SU-DHL-6 (cell line): ENCODE data around the gene ZBTB47.

Experiments
- EZH2phosphoT487 ChIP-seq: fragments of 200-600 bp; sonication (generic), shearing (Covaris generic); conservative IDR thresholded peaks from 2 replicates; pipeline ENCODE4 v1.6.1; 2018; ENCODE audit warnings: mild to moderate bottlenecking, antibody characterized with exemption, low read length, moderate library complexity, mixed read lengths
- TF ChIP-seq, protein P1 (sequence below): fragments of 200-600 bp; sonication (generic); IDR thresholded peaks from one replicate; pipeline ENCODE4 v1.5.1; 2017; ENCODE audit warnings: antibody characterized with exemption, mild to moderate bottlenecking, low read length, moderate library complexity; ENCODE audit not compliant: insufficient read depth, poor library complexity, severe bottlenecking

- TF ChIP-seq, protein P1, sequence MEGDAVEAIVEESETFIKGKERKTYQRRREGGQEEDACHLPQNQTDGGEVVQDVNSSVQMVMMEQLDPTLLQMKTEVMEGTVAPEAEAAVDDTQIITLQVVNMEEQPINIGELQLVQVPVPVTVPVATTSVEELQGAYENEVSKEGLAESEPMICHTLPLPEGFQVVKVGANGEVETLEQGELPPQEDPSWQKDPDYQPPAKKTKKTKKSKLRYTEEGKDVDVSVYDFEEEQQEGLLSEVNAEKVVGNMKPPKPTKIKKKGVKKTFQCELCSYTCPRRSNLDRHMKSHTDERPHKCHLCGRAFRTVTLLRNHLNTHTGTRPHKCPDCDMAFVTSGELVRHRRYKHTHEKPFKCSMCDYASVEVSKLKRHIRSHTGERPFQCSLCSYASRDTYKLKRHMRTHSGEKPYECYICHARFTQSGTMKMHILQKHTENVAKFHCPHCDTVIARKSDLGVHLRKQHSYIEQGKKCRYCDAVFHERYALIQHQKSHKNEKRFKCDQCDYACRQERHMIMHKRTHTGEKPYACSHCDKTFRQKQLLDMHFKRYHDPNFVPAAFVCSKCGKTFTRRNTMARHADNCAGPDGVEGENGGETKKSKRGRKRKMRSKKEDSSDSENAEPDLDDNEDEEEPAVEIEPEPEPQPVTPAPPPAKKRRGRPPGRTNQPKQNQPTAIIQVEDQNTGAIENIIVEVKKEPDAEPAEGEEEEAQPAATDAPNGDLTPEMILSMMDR, result no peak
- TF ChIP-seq EZH2phosphoT487, result no peak
Observed at GRCh38 chr3:42696356-42697288, 43.1 kb downstream of the ZBTB47 start.
